DOHH2 (cell line): Measurements from ENCODE around the gene DCLK1.

ENCODE experiments used
- EZH2phosphoT487 ChIP-seq: fragments of 200-600 bp; sonication (generic); IDR thresholded peaks from 2 replicates; pipeline ENCODE4 v1.6.1; 2017; ENCODE audit warnings: borderline replicate concordance, mild to moderate bottlenecking, antibody characterized with exemption, low read length, moderate library complexity, mixed read lengths
- TF ChIP-seq, protein P1 (sequence below): fragments of 200-600 bp; sonication (generic); IDR thresholded peaks from one replicate; pipeline ENCODE4 v1.5.1; 2014; ENCODE audit warnings: antibody characterized with exemption, mild to moderate bottlenecking, low read depth, low read length; ENCODE audit not compliant: poor library complexity, severe bottlenecking

DNA sequence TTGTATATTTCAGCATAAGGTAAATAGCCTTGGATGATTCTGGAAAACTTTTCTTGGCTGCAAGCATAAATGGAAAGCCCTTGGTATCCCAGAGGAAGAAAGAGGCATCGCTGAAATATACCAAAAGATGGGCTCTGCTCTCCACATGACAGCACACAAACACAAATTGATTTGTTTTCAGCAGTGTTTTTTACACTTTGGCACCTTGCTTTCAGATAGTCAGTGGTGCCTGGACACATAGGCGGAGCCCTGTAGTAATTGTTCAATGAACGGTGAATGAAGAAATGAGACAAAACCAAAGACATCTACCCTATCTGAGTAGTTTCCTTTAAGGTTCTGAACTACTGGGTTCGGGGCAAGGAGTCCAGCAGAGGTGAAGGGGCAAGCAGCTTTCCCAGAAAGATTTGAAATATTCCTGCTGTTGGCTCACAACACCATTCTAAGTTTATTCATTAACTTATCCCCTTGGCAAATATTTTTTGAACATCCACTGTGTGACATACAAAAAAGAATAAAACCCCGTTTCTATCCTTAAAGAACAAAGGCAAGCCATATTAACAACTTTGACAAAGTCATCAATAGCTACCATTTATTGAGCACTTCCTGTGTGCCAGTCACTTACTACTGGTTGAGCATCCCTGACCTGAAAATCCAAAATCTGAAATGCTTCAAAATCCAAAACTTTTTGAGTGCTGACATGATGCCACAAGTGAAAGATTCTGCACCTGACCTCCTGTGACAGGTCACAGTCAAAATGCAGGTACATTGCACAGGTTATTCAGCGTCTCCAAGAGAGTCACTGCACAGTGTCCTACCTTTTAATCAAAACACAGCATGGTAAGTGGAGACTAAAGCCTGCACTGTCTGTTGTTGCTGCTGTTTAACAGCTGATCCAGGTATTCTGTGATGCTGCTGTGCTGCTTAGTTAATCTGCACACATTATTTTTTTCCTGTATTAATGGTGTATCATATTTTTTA is 238.1 kb downstream of the DCLK1 start:
- TF ChIP-seq, protein P1, sequence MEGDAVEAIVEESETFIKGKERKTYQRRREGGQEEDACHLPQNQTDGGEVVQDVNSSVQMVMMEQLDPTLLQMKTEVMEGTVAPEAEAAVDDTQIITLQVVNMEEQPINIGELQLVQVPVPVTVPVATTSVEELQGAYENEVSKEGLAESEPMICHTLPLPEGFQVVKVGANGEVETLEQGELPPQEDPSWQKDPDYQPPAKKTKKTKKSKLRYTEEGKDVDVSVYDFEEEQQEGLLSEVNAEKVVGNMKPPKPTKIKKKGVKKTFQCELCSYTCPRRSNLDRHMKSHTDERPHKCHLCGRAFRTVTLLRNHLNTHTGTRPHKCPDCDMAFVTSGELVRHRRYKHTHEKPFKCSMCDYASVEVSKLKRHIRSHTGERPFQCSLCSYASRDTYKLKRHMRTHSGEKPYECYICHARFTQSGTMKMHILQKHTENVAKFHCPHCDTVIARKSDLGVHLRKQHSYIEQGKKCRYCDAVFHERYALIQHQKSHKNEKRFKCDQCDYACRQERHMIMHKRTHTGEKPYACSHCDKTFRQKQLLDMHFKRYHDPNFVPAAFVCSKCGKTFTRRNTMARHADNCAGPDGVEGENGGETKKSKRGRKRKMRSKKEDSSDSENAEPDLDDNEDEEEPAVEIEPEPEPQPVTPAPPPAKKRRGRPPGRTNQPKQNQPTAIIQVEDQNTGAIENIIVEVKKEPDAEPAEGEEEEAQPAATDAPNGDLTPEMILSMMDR, result no peak
- no peak for TF ChIP-seq EZH2phosphoT487
